HG03342 (cell line): ENCODE measurements around the gene KRTAP5-5.

Source experiments
- ATAC-seq: cut with Tn5 transposase; IDR thresholded peaks from one replicate; pipeline ENCODE4 v1.9.1; 2021; ENCODE audit warnings: mild to moderate bottlenecking, moderate library complexity; ENCODE audit not compliant: unreplicated experiment

The KRTAP5-5 gene

DNA sequence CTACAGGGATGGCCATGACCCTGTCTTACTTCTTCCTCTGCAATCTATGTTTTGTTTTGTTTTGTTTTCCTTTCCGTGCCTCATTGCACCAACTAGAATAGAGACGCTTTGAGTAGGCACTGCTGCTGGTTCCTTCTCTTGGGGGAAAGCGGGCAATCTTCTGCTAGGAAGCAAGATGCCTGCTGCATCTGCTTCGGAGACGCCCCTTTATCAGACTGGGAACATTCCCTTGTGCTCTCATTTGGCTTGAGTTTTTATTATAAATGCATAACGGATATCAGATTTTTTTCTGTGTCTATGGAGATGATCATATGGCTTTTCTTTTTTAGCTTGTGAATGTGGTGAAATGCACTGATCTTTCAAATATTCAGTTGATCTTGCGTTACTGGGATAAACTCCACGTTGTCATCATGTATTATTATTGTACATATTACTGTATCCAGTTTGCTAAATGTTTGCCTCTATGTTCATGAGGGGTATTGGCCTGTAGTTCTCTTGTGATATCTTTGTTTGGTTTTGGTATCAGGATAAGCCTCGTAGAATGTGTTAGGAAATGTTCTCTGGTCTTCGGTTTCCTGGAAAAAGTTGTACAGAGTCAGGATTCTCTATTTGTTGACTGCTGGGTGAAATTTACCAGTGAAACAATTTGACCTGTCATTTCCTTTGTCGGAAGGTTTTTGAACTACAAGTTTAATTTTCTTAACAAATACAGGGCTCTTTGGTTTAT lies 44.0 kb downstream of the KRTAP5-5 start:
- ATAC-seq, result no peak

DNA sequence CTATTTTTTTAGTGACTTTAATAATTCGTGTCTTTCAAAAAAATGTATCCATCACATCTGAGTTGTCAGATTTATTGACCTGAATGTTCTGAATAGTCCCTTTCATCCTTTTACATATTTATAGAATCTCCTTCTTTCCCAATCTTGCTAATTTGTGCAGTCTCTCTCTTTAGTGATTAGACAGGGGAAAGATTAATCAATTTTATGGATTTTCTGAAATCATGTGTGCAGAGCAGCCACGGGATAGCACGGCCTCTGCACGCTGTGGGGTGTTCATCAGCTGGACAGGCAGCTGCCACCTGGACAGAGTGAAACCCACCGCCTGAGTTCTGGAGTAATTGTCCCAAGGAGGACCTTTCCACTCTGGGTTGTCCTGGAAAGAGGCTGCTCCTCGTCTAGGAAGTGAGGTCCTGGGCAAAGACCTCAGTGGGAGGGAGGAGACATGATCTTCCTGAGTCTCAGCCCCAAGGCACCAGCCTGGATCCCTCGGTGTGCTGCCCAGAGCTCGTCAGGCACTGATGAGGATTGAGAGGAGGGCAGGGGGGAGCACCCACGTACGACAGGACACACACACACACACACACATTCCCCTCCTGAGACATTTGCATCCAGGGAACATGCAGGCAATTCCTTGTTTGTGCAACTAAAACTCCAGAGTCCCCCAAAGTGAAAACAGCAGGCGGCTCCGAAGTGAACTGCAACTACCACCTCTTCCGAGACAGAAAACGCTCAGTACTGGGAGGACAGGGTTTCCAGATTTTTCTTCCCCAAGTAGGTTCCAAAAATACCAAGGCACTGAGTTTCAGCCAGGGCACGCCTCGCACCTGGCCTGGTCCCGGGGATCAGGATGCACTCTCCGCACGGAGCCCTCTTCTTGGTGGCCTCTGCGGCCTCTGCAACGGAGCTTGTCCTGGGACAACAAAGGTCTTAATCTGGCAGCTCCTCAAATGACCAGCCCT lies 44.9 kb downstream of the KRTAP5-5 start:
- no peak for ATAC-seq

DNA sequence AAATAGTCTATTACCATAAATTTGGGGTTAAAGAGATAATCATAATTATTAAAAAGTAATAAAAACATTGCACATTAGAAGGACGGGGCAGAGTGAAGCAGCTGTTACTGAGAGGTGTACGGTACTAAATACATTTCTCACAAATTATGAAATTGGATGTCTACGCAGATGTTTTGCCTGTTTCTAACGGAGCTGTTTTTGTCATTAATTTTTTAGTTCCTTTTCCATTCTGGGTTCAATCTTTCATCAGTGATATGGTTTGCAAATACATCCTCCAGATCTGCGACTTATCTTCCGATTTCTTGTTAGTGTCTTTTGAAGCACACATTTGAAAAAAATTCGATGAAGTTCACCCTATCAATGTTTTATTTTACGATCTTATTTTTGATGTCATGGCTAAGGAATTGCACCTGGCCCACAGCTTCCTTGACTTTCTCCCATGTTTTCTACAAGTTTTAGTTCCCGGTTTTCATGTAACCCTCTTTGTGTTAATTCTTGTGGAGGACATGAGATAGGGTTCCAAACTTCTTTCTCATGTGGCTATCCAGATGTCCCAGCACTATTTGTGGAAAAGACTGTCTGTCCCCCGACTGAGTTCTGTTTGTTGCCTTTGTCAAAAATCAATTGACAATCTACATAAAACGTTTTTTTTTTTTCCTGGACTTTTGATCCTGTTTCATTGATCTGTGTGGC lies 46.1 kb downstream of the KRTAP5-5 start:
- ATAC-seq, result no peak

DNA sequence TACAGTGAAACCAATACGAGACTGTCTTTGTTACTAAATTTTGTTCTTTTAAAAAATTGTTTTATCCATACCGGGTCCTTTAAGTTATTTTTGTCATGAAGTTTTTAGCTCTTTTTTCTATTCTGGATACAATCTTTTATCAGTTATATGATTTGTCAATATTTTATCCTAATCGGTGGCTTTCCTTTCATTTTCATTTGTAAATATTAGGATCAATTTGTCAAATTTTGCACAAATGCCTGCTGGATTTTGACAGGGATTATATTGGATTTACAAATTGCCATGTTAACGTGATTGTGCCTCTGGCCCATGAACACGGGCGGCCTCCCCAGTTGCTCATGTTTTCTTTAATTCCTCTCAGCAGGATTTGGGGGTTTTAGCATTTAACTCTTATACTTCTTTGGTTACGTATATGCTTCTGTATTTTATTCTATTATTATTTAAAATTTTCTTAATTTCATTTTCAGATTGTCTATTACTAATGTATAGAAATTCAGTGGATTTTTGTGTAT lies 46.7 kb downstream of the KRTAP5-5 start:
- no peak for ATAC-seq

DNA sequence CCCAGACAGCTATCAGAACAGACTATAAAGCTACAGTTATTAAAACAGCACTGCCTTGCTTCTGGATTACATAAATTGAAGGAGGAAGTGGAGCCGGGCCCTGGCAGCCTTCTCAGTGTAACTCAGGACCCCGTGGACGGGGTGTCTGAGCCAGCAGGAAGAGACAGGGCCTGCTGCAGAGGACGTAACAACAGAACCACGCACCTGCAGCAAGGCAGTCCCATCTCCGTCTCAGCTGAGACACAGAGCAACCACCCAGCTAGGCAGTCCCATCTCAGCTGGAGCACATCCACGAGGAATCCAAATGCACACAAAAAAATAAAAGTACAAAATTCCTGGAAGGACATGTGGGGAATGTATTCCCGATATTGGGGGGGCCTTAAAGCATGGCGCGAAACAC lies 50.3 kb downstream of the KRTAP5-5 start:
- ATAC-seq, result no peak
